HG02763 (cell line): Measurements from ENCODE around the gene TNFSF15.

Experiments used
- ATAC-seq: cut with Tn5 transposase; IDR thresholded peaks from one replicate; pipeline ENCODE4 v1.9.1; 2021; ENCODE audit warnings: mild to moderate bottlenecking, moderate library complexity; ENCODE audit not compliant: unreplicated experiment

The TNFSF15 gene

DNA sequence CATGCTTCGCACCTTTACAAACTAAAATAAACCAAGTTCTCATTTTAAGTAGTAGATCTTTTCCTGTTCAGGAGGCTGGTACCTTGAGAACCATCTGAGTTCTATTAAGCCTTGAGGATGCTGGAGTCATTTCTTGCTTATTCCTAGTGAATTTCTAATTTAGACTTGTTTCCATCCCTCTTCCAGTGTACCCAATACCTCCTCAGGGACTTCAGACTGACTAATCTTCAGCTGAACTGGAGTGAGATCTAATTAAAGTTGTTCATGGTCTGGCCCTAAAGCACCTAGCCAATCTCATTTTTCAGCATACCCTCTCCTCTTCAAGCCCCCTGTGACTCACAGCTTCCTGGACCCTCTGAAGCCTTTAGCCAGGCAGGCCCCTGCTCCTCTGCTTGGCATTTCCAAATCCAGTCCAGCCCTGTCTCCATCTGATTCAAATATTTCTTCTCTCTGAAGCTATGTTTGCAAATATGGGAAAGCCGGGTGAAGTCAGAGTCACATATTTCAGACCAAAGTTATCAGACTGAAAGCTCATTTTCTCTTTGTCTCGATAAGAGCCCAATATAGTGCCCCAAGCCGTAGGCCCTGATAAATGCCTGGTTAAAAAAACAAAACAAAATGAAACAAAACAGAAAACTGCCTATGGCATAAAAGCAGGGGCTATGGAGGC is 19.4 kb upstream of the TNFSF15 start:
- no peak for ATAC-seq

DNA sequence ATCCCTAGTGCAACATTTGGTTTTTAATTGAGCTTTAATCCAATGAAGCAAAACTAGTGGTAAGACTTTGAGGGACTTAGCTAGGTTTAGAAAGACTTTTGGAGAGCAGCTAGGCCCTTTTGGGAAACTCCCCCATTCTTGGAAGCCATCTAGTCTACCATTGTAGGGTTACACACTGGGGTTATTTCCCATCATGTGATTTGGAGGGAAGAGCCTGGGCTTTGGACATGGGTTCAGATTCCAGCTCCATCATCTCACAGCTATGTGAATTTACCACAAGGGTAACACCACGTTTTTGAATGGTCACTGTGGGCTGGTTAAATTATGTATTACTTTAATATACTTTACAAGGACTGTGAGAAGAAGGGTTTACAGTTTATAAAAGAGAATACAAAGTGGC is 18.3 kb upstream of the TNFSF15 start:
- no peak for ATAC-seq

GRCh38 chr9:114823441-114823840 is 17.6 kb upstream of the TNFSF15 start:
- no peak for ATAC-seq

DNA sequence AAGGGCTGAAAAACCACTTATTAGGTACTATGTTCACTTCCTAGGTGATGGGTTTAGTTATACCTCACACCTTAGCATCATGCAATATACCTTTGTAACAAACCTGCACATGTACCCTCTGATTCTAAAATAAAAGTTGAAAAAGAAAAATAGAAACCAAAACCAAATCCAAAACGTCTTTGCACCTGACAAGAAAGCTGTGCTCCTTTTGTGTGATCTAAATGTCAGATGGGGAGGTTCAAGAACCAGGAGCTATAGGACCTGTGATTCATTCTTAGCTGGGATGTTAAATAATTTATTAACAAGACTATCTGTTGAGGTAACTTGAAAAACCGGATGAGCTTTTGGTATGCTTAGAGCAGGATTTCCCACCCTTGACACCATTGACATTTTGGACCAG is 16.9 kb upstream of the TNFSF15 start:
- ATAC-seq, result no peak

GRCh38 chr9:114820776-114821501 is 15.1 kb upstream of the TNFSF15 start:
- no peak for ATAC-seq

DNA sequence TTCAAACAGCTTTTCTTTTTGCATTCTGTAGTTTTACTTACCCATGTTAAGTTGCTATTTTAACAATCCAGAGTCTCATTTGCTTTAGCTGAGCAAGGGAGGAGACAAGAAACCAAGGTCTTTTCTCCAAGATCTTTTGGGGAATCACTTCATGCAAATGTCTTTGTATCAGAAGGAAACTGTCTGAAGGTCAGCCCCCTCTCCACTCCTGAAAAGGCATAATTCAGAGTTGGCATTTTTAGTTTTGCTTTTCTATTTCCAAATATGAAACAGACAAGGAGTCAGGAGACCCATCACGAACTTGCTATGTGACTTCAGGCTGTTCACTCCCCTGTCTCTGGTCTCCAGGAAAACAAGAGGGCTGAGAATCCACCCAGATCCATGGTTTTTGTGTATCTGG is 12.3 kb upstream of the TNFSF15 start:
- ATAC-seq, result no peak

GRCh38 chr9:114813717-114814418 is 8.0 kb upstream of the TNFSF15 start:
- ATAC-seq, result no peak

GRCh38 chr9:114811966-114812636 is 6.3 kb upstream of the TNFSF15 start:
- no peak for ATAC-seq

DNA sequence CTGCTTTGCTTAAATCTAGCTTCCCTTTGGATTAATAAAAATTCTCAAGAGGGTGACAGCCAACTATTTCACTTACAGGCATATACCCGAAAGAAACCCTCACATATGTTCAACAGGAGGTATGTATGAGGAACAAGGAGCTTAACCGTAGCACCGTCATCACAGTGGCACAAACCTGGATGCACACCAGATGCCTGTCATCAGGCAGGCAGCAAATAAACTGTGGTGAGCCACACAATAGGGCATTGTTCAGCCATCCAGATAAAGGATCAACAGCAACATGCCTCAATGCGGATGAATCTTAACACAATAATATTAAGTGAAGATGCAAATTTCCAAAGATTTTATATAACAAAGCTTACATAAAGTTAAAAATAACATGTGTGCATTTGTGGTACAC is 5.5 kb upstream of the TNFSF15 start:
- ATAC-seq, result no peak

DNA sequence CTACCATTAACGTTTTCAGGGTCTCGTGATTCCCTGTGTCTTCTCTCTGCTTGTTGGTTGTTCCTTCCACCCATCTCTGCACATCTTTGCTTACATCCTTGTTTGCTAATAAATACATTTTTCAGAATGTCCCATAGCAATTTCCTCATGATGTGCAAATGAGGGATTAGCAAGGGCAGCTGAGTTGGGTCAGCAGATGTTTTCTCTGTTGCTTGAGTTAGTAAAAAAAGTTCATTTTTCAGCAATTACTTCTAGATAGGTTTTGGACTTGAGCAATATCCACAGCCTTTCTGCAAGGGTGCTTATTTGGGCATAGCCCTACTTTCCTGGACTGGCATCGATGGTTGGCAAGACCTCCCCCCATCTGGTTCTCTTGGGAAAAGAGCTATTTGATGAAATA is 4.8 kb upstream of the TNFSF15 start:
- no peak for ATAC-seq

DNA sequence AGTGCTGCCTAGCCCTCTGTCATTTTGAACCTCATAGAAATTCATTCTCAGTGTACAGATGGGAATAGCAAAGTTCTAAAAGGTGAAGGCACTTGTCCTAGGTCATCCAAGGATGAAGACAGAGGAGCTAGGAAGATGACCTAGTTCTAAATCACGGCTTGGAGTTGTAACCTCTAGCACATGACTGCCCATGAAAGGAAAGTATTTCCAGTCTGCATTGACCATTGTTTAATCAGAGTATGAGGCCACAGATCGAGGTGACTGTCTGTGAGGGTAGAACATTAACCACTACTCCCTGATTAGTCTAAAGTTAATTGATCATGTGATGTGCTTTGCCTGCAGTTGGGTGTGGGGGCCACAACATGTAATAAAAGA is 674 bp upstream of the TNFSF15 start:
- peak; percentile 38 for ATAC-seq

DNA sequence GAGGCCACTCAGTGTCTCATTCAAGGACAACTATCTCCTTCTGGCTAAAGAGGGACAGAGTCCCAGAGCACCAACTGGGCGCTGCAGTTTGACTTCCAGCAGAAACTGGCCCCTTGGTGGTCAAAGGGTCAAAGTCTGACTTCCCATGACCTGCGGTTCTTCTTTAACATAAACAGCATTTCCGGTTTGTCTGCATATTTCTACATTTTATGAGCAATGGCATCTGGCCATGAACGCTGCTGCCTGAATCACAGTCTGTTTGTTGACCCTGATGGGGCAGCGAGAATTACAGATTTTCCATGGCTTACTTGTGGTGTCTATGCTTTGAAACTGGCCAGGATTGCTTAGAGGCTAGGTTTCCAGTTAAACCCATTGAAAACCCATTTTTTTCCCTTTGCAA is 1.3 kb downstream of the TNFSF15 start:
- no peak for ATAC-seq

GRCh38 chr9:114803479-114804265 is 2.2 kb downstream of the TNFSF15 start:
- ATAC-seq, result no peak

DNA sequence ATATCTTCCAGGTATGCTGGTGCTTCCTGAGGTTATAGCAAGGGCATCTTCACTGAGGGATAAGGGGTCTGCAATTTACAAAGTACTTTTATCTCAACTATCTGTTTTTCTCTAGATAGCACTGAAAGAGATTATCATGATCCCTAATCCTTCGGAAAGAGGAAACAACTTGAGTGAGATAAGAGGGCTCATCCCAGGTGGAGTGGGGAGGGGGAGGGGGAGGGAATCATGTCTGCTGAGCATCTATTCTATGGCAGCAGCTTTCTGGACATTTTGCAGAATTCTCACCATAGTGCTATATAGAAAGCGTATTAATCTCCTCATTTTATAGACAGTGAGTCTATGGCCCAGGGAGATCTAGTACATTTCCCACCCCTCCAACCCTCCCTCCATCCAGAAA is 5.9 kb downstream of the TNFSF15 start:
- ATAC-seq, result no peak

GRCh38 chr9:114799441-114799840 is 6.4 kb downstream of the TNFSF15 start:
- no peak for ATAC-seq

GRCh38 chr9:114798780-114799427 is 6.9 kb downstream of the TNFSF15 start:
- ATAC-seq, result no peak

GRCh38 chr9:114798101-114798500 is 7.7 kb downstream of the TNFSF15 start:
- no peak for ATAC-seq

DNA sequence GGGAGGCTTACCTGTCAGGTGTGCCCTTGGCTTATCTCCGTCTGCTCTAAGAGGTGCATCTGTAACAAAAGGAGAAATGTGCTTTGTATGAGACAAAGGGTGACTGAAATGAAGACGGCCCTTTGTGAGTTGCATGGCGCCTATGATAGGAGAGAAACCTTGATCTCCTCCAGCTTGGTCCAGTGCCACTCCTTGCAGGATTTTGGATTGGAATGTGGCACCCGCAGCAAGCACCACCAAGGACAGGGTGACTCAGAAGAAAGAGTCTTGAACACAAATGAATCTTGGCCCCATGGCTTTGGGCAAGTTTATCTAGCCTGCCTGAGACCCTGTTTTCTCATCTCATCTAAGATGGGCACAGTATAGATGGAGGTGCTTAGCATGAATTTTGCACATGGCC is 13.4 kb downstream of the TNFSF15 start:
- ATAC-seq, result no peak

GRCh38 chr9:114791736-114792135 is 14.1 kb downstream of the TNFSF15 start:
- ATAC-seq, result no peak

- ATAC-seq, result no peak
Measured at GRCh38 chr9:114791312-114791711, 14.5 kb downstream of the TNFSF15 start.
